ENCODE results near the gene MRPL34.
A peak's percentile ranks its signal among the peaks of the same experiment; 100 is the strongest.

The MRPL34 gene

DNA sequence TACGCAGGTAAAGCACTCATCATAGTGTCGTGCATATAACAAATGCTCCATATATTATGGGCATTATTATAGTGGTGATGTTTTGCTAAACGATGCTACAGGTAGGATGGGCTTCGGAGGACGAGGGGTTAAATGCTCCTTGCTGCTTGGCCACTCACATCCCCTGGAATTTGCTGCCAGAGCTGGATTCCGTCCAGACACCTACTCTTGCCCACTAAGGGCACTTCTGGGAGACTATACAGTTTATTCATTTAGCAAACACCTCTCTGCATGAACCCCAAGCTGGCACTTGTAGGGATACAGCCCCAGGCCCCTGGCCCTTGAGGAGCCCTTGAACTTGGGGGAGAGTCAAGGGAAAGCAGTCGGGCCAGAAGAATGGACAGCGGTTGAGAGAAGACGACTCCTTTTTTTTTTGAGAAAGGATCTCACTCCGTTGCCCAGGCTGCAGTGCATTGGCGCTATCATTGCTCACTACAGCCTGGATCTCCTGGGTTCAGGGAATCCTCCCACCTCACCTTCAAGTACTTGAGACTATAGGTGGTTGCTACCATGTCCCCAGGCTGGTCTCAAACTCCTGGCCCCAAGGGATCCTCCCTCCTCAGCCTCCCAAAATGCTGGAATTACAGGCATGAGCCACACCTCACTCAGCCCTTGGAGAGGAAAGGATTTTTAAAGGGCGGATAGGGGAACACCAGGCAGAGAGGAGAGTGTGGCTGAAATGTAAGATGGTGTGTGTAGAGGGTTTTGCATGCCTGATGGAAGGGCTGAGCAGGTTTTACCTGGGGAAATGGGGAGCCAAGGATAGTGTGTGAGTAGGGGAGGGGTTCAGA lies 1.1 kb upstream of the MRPL34 start:
- no peak for TF ChIP-seq ZFX (IDR thresholded peaks at IDR 0.05; ENCODE audit: borderline replicate concordance)
- TF ChIP-seq, protein P1, sequence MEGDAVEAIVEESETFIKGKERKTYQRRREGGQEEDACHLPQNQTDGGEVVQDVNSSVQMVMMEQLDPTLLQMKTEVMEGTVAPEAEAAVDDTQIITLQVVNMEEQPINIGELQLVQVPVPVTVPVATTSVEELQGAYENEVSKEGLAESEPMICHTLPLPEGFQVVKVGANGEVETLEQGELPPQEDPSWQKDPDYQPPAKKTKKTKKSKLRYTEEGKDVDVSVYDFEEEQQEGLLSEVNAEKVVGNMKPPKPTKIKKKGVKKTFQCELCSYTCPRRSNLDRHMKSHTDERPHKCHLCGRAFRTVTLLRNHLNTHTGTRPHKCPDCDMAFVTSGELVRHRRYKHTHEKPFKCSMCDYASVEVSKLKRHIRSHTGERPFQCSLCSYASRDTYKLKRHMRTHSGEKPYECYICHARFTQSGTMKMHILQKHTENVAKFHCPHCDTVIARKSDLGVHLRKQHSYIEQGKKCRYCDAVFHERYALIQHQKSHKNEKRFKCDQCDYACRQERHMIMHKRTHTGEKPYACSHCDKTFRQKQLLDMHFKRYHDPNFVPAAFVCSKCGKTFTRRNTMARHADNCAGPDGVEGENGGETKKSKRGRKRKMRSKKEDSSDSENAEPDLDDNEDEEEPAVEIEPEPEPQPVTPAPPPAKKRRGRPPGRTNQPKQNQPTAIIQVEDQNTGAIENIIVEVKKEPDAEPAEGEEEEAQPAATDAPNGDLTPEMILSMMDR (IDR thresholded peaks at IDR 0.05) = no peak
- peak overlapping the region; percentile 97 for H3K27ac ChIP-seq

DNA sequence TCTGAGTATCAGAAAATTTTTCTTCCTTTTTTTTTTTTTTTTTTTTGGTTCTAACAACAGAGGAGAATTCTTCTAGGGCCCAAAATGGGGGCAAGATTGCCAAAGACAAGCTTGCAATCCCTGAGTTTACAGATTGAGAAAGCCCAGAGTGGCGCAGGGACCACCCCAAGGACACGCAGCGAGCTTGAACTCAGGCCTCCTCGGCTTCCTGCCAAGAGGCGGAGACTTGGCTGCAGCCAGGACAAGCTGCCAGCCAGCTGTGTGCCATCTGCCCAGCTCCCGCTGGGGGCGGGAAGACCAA lies 506 bp upstream of the MRPL34 start:
- H3K27ac ChIP-seq = peak overlapping the region; percentile 97
- TF ChIP-seq ZFX (IDR thresholded peaks at IDR 0.05; ENCODE audit: borderline replicate concordance) = no peak
- TF ChIP-seq, protein P1 (IDR thresholded peaks at IDR 0.05) = no peak

DNA sequence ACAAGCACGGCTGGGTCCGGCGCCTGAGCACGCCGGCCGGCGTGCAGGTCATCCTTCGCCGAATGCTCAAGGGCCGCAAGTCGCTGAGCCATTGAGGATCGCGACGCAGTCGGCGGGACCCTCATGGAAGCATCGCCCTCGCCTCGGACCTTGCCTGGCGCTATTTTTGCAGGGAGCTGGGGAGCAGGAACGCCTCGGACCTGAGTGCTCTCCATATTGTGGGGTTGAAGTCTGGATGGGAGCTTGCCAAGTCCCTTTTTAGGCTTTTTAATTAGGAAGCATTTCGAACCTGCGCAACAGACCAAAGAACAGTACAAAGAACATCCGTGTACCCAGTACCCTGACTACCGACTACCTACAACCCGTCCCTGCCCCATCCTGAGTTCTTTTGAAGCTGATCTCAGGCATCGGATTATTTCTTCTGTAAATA lies 628 bp downstream of the MRPL34 start:
- TF ChIP-seq ZFX (IDR thresholded peaks at IDR 0.05; ENCODE audit: borderline replicate concordance) = no peak
- TF ChIP-seq, protein P1 (IDR thresholded peaks at IDR 0.05) = no peak
- peak overlapping the region; percentile 97 for H3K27ac ChIP-seq

DNA sequence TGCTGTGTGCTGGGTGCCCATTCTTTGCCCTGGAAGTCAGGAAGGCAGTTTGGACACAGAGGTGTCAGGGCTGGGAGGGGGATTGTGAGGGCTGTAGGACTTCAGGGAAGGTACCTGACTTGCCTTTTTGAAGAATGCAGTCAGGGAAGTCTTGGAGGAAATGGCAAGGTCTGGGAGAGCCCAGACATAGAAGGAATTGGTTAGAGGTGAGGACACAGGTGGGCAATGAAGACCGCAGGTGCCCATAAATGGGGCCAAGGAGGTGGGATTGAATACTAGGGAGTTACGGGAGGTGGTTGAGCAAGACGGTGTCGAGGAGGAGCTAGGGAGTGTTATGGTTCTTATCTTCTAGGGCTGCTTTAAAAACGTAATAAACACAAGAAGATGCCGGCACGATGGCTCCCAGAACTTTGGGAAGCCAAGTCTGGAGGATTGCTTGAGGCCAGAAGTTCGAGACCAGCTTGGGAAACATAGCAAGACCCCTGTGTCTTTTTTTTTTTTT lies 2.3 kb downstream of the MRPL34 start:
- H3K27ac ChIP-seq = 0 out of 2 replicates have a peak overlapping the region, but pooled peaks have one; percentile 22
- TF ChIP-seq ZFX (IDR thresholded peaks at IDR 0.05; ENCODE audit: borderline replicate concordance) = no peak
- TF ChIP-seq, protein P1 (IDR thresholded peaks at IDR 0.05) = no peak

DNA sequence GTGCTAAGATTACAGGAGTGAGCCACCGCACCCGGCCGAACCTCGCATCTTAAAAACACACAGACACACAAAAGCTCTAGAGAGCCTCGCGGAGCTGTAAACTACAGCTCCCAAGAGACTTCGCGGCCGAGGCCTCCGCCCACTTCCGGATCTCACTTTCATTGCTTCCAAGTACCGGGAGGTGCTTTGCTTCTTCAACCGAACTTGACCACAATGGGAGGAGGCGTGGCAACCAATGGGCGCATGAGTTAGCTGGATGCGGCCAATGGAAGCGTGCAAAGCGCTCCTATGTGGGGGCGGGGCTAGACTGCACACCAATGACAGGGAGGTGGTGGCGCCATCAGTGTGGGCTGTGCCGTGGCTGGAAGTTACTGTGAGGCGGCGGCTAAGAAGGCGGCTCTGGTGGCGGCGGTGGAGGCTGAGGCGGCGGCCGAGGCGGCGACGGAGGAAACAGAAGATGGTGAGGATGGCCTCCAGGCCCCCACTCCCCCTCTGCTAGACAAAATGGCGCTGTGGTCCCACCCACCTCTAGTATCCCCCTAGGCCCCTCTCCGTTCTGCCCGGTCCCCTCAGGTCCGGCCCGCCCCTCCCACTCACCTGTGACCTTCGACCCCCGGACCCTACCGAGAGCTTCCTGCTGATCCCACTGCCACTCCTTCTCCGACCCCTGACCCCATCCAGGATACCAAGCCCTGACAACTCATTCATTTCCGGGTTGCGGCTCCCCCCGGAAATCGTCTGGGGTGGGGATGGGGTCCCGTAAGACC lies 3.7 kb downstream of the MRPL34 start, which contains the start of gene DDA1:
Gene DDA1 (plus strand): TSS at position 366 of the 767 bp plus-strand sequence. CDS start 92 bp downstream, at position 458.
- peak within 1 kb of the TSS; percentile 74 for H3K27ac ChIP-seq
- TF ChIP-seq ZFX (IDR thresholded peaks at IDR 0.05; ENCODE audit: borderline replicate concordance) = no peak
- TF ChIP-seq, protein P1 (IDR thresholded peaks at IDR 0.05) = no peak

DNA sequence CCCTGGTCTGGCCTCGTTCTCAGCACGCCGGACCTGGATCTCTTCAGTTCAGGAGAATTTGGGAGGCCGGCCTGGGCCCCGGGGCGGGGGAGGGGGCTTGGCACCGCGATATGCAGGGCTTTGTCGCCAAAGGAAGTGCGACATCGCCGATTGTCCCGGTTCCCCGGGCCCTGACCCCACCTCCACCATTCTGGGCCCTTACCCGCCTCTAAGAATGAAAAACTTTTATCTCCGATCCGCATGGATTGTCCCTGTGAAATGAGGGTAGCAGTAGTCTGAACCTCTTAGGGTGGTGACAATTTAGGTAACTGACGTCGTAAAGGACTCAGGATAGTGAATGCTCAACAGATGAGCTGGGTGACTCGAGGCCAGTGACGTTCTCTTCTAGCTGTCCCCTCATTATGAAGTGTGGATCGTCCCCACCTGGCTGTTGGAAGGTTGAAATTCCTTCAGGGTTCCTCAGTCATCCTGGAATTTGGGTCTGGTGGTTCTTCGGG lies 4.3 kb downstream of the MRPL34 start:
- peak overlapping the region; percentile 74 for H3K27ac ChIP-seq
- TF ChIP-seq ZFX (IDR thresholded peaks at IDR 0.05; ENCODE audit: borderline replicate concordance) = no peak
- TF ChIP-seq, protein P1 (IDR thresholded peaks at IDR 0.05) = no peak

Data from 22Rv1 (cell line).